Spleen (tissue), 7 donors: Measurements from ENCODE around the gene MEGF6.

Source experiments
- CTCF ChIP-seq, 11 experiments: fragments of 200-600 bp in 7 of 11; fragments of 450-650 bp in 4 of 11; sonication (generic) in 4 of 11; IDR thresholded peaks in 8 of 11; conservative IDR thresholded peaks in 3 of 11; 1 replicate in 7 of 11; 2 replicates in 4 of 11; pipeline versions ENCODE4 v1.4.0 to v1.8.0; 2016 to 2021; ENCODE audit warnings: antibody characterized with exemption in 11 of 11, inconsistent platforms in 4 of 11, mild to moderate bottlenecking in 1 of 11
- POLR2A ChIP-seq, 3 donors: fragments of 450-650 bp; IDR thresholded peaks; one replicate each; pipeline ENCODE4 v1.5.1; 2017; ENCODE audit warnings: antibody characterized with exemption in 3 of 3, mild to moderate bottlenecking in 1 of 3
- donor health status: DM: no; HTN: no; CAD: no; lungs with moderate emphysema.
- donor health status: DM: no; HTN: no; CAD: no.
- donor health status: DM: no; HTN: no; CAD: no.

DNA sequence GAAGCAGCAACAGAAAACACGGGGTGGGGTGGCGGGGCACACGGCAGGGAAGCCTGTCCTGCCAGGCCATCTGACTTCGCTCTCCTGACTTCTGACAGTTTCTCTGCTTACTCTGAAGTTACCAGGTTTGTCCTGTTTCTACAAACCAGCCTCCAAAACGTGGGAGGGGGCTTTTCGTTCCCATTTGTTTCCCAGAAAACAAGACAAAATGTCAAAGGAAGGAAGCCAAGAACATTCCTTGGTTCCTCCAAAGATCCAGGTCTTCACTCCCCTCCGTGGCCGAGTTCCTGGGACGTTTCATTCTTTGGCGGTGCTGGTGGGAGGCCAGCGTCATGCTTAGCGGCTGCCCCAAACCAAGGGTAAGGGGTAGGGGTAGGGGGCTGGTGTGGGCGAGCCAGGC is 49.6 kb downstream of the MEGF6 start:
- no peak for TF ChIP-seq CTCF (IDR thresholded peaks at IDR 0.05 in 8 of 11, conservative IDR thresholded peaks at IDR 0.05 in 3 of 11)
- no peak for TF ChIP-seq POLR2A (IDR thresholded peaks at IDR 0.05)
